HG03175 (cell line): ENCODE results near the gene BRAF.
"Not testable (repeated sequence)": the region's sequence is repeated elsewhere in the genome, so short reads cannot be mapped to it uniquely, and the experiment has no call there.

Source experiments
- ATAC-seq: cut with Tn5 transposase; IDR thresholded peaks from one replicate; pipeline ENCODE4 v1.9.1; 2021; ENCODE audit warnings: mild to moderate bottlenecking, moderate library complexity; ENCODE audit not compliant: unreplicated experiment

BRAF gene

GRCh38 chr7:140684066-140684950 is 240.4 kb downstream of the BRAF start:
- no peak for ATAC-seq

- no peak for ATAC-seq
Observed at GRCh38 chr7:140683657-140684056, 241.1 kb downstream of the BRAF start.

- no peak for ATAC-seq
Observed at GRCh38 chr7:140681766-140682165, 243.0 kb downstream of the BRAF start.

- no peak for ATAC-seq
Observed at GRCh38 chr7:140680886-140681285, 243.8 kb downstream of the BRAF start.

GRCh38 chr7:140679186-140679585 is 245.5 kb downstream of the BRAF start:
- no peak for ATAC-seq

GRCh38 chr7:140678816-140679130 is 246.0 kb downstream of the BRAF start:
- no peak for ATAC-seq

GRCh38 chr7:140678081-140678815 is 246.5 kb downstream of the BRAF start:
- no peak for ATAC-seq

GRCh38 chr7:140677496-140677895 is 247.2 kb downstream of the BRAF start:
- ATAC-seq = no peak

GRCh38 chr7:140676956-140677355 is 247.8 kb downstream of the BRAF start:
- ATAC-seq = not testable (repeated sequence)

- peak; percentile 53 for ATAC-seq
Observed at GRCh38 chr7:140676306-140676705, 248.4 kb downstream of the BRAF start.

- no peak for ATAC-seq
Observed at GRCh38 chr7:140675726-140676125, 249.0 kb downstream of the BRAF start.

- no peak for ATAC-seq
Observed at GRCh38 chr7:140674899-140675701, 249.6 kb downstream of the BRAF start.

- ATAC-seq = peak; percentile 36
Observed at GRCh38 chr7:140674356-140674800, 250.4 kb downstream of the BRAF start.

GRCh38 chr7:140673774-140674155 is 251.0 kb downstream of the BRAF start:
- ATAC-seq = no peak

GRCh38 chr7:140673063-140673773 is 251.5 kb downstream of the BRAF start:
- peak; percentile 42 for ATAC-seq

GRCh38 chr7:140672382-140673062 is 252.2 kb downstream of the BRAF start, which contains the start of gene ADCK2:
Gene ADCK2 (plus strand): TSS chr7:140672945. CDS start chr7:140673331, 386 bp downstream.
- ATAC-seq = peak; percentile 53

GRCh38 chr7:140671966-140672365 is 252.8 kb downstream of the BRAF start:
- no peak for ATAC-seq

GRCh38 chr7:140670343-140670935 is 254.3 kb downstream of the BRAF start:
- ATAC-seq = no peak

- ATAC-seq = not testable (repeated sequence)
Observed at GRCh38 chr7:140669862-140670261, 254.9 kb downstream of the BRAF start.

- no peak for ATAC-seq
Observed at GRCh38 chr7:140669352-140669751, 255.4 kb downstream of the BRAF start.
